Measurements from ENCODE around the gene PRKD1. TPM values are rescaled to one million over a fixed set of nuclear protein-coding genes. Genes with fewer than 3 reads are reported as not detected.
A peak's percentile ranks its signal among the peaks of the same experiment; 100 is the strongest.

Gene PRKD1
- total RNA-seq, 3 donors from 2014 or later = 0.93 to 10.2 (median 3.1) TPM

- Histone ChIP-seq H3K4me1 (ENCODE audit: low read depth) (no peaks in the 10 kb centered on the region), H3K36me3 (ENCODE audit: low read depth) (no peaks in the 10 kb centered on the region), H3K9me3 (no peaks in the 10 kb centered on the region), H3K4me3 (no peak overlapping the region)
- intact Hi-C loops (cut with DNase I, micrococcal nuclease) = no loop called here
- no peak for TF ChIP-seq CTCF (IDR thresholded peaks at IDR 0.05)
- DNase-seq = no peak
- ATAC-seq = no peak
These were observed 177.8 kb downstream of the PRKD1 start for GRCh38 chr14:29749829-29750228.

- H3K9me3 ChIP-seq = no peaks in the 10 kb centered on the region
- H3K4me3 ChIP-seq = no peak overlapping the region
- no peaks in the 10 kb centered on the region for H3K4me1 ChIP-seq (ENCODE audit: low read depth)
- TF ChIP-seq CTCF (IDR thresholded peaks at IDR 0.05) = no peak
- intact Hi-C loops (cut with DNase I, micrococcal nuclease) = no loop called here
- H3K36me3 ChIP-seq (ENCODE audit: low read depth) = no peaks in the 10 kb centered on the region
- DNase-seq = no peak
- peak; percentile 71 for ATAC-seq
These were observed 178.3 kb downstream of the PRKD1 start for GRCh38 chr14:29749327-29749726.

GRCh38 chr14:29745863-29746262, 181.8 kb downstream of the PRKD1 start:
- Histone ChIP-seq H3K4me3 (no peak overlapping the region), H3K4me1 (ENCODE audit: low read depth) (no peaks in the 10 kb centered on the region), H3K9me3 (no peaks in the 10 kb centered on the region), H3K36me3 (ENCODE audit: low read depth) (no peaks in the 10 kb centered on the region)
- no peak for DNase-seq
- ATAC-seq = no peak
- TF ChIP-seq CTCF (IDR thresholded peaks at IDR 0.05) = no peak
- intact Hi-C loops (cut with DNase I, micrococcal nuclease) = no loop called here

GRCh38 chr14:29743531-29743930, 184.1 kb downstream of the PRKD1 start:
- TF ChIP-seq CTCF (IDR thresholded peaks at IDR 0.05) = no peak
- no peaks in the 10 kb centered on the region for H3K4me1 ChIP-seq (ENCODE audit: low read depth)
- no peak overlapping the region for H3K4me3 ChIP-seq
- ATAC-seq (no peak), DNase-seq (no peak)
- H3K9me3 ChIP-seq = no peaks in the 10 kb centered on the region
- H3K36me3 ChIP-seq (ENCODE audit: low read depth) = no peaks in the 10 kb centered on the region
- intact Hi-C loops (cut with DNase I, micrococcal nuclease) = no loop called here

GRCh38 chr14:29741909-29742401, 185.7 kb downstream of the PRKD1 start:
- Histone ChIP-seq H3K4me3 (no peak overlapping the region), H3K9me3 (no peaks in the 10 kb centered on the region), H3K4me1 (ENCODE audit: low read depth) (no peaks in the 10 kb centered on the region), H3K36me3 (ENCODE audit: low read depth) (no peaks in the 10 kb centered on the region)
- ATAC-seq = no peak
- intact Hi-C loops (cut with DNase I, micrococcal nuclease) = no loop called here
- no peak for TF ChIP-seq CTCF (IDR thresholded peaks at IDR 0.05)
- no peak for DNase-seq

- no peak for ATAC-seq
- no peaks in the 10 kb centered on the region for H3K36me3 ChIP-seq (ENCODE audit: low read depth)
- intact Hi-C loops (cut with DNase I, micrococcal nuclease) = no loop called here
- no peak overlapping the region for H3K4me3 ChIP-seq
- no peak for DNase-seq
- H3K4me1 ChIP-seq (ENCODE audit: low read depth) = no peaks in the 10 kb centered on the region
- H3K9me3 ChIP-seq = no peaks in the 10 kb centered on the region
- TF ChIP-seq CTCF (IDR thresholded peaks at IDR 0.05) = no peak
These were observed 187.2 kb downstream of the PRKD1 start for GRCh38 chr14:29740491-29740890.
